ENCODE measurements around the gene RER1. TPM values are rescaled to one million over a fixed set of nuclear protein-coding genes. Genes with fewer than 3 reads are reported as not detected.

The RER1 gene
- total RNA-seq, 1 experiment from 2014 or later, result 55.7 TPM

DNA sequence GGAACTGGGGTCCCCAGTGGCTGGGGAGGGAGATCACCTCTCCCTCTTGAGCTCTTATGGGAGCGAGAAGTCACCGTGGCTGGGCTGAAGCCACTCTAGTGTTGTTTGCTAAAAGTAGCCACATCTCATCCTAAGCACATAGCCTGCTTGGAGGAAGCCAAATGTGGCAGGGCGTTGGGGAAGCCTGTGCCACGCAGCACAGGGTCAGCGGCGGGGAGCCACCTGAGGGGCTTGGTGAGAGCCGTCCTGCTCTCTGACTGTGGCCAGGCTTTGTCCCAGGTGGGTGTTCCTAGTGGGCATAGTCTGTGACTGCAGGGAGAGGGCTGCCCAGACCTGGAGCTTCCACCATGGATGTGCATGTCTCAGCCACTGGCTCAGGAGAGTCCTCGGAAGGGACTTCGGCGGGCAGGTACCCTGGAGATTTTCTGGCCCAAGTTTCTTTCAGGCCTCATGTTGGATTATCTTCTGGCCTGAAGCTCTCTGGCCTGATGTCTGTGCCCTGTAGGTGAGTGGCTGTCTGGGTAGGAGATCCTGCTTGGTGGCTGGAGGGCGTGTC, 39.2 kb upstream of the RER1 start:
- in situ Hi-C loops (cut with HindIII; ENCODE audit: low pct_unique_long_range_greater_than_20kb, low sequenced_read_pairs), result no loop called here
- no peak for DNase-seq (ENCODE audit: low read depth)

- in situ Hi-C loops (cut with HindIII; ENCODE audit: low pct_unique_long_range_greater_than_20kb, low sequenced_read_pairs), result no loop called here
- DNase-seq (ENCODE audit: low read depth), result no peak
Measured at GRCh38 chr1:2352897-2353550, 38.6 kb upstream of the RER1 start.

DNA sequence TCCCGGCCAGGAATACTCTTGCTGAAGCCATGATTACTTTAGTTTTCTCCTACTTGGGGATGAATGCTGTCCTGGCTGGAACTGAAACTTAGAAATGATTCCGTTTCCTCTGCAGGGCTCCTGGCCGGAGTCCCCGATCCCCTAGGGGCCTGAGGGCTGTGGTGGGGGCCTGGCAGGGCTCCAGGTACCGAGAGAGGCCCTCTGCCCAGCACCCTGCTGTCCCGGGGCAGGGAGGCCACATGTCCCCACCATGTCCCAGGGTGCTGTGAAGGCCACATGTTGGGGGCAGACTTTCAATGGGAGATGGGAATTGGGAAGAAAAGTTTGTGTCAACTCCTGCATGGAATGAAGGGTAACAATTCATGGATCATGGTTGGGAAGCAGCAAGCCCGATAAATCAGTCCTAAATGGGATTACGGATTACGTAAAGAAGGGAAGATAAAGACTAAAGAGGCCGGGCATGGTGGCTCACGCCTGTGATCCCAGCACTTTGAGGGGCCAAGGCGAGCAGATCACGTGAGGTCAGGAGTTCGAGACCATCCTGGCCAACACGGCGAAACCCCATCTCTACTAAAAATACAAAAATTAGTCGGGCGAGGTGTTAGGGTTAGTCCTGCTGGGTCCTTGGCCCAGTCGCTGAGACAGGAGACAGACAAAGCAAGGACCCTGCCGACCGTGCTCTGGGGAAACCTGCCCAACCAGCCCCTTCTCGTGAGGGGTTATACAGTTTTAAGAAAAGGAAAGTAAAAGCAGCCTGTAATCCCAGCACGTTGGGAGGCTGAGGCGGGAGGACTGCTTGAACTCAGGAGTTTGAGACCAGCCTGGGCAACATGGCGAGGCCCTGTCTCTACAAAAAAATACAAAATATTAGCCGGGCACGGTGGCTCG, 37.8 kb upstream of the RER1 start:
- no peak for DNase-seq (ENCODE audit: low read depth)
- in situ Hi-C loops (cut with HindIII; ENCODE audit: low pct_unique_long_range_greater_than_20kb, low sequenced_read_pairs), result no loop called here

GRCh38 chr1:2354511-2355372, 36.9 kb upstream of the RER1 start:
- in situ Hi-C loops (cut with HindIII; ENCODE audit: low pct_unique_long_range_greater_than_20kb, low sequenced_read_pairs), result no loop called here
- DNase-seq (ENCODE audit: low read depth), result no peak

DNA sequence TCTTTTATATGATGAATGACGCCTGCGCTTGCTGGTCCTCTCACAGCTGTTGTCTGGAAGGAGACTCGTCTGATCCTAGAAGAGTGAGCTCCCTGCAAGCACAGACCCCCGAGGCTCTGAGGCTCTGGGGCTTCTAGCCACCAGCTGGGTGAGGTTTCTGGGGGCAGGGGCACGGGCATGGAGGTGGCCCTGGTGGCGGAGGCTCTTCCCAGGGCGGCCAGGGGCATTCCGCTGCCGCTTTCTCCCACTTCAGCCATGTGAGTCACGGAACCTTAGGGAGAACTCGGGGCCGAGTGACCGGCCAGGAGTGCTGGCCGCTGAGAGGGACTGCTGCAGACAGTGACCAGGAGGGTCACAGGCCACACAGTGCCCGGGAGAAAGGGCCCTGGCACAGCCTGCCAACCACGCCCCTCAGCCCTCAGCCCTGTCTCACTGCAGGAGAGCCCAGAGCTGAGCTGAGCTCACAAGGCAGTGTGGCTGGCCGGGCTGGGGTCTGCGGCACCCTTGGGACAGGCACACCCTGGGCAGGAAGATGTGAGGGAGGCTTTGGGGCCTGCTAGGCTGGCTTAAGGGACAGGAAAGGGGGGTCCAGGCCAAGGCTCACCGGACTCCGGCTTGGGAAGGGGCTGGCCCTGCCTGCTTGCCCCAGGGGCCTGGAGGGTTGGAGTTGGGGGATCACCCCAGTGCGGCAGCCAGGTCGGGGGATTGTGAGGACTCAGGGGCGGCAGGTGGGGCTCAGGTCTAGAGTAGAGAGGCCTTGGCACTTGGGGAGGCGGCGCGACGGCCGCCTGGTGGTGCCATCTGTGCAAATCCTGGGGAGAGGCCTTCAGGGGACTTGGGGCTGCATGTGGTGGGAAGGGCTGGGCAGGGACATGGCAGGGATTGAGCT, 36.0 kb upstream of the RER1 start:
- in situ Hi-C loops (cut with HindIII; ENCODE audit: low pct_unique_long_range_greater_than_20kb, low sequenced_read_pairs), result no loop called here

GRCh38 chr1:2356401-2356800, 35.2 kb upstream of the RER1 start:
- in situ Hi-C loops (cut with HindIII; ENCODE audit: low pct_unique_long_range_greater_than_20kb, low sequenced_read_pairs), result no loop called here
- no peak for DNase-seq (ENCODE audit: low read depth)

More for the DNA sequence above, 36.0 kb upstream of the RER1 start:
- no peak for DNase-seq (ENCODE audit: low read depth)

DNA sequence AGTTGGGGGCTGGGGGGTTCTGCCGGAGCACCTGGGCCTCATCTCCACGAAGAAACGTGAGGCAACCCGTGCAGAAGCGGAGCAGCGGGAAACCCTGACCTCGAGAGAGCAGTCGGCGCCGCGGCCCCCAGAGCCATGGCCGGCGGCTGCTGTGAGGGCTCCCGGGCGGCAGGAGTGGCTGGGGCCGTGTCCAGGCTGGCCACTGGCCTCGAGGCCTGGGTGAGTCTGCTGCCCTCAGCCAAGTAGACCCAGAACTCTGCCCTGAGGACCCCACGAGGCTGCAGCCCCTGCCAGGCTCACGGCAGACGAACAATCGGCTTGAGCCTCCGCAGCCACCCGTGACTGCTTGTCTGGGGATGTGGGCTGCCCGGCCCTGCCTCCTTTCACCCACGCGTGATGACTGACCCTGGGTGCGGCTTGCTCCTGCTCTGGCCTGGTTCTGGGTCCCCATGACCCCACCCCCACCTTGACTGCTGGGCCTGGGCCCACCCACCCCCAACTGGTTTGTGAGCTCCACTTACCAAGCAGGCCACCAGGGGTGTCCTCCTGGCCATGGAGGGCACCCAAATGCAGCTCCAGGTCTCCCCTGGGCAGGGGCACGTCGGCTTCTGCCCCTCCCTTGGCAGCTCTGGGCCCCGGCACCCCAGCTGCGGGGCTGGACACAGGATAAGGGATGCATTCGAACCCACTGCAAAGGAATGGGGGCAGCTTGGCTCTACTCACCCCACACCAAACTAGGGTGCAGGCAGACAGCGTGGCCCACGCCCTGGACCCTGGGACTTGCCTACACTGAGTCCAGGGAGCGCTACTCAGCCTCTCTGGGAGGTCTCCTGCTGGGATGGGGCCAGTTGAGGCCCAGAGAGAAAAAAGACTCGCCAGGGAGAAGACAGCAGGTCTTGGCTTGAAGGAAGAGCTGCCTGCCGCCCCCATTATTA, 34.5 kb upstream of the RER1 start:
- no peak for DNase-seq (ENCODE audit: low read depth)
- in situ Hi-C loops (cut with HindIII; ENCODE audit: low pct_unique_long_range_greater_than_20kb, low sequenced_read_pairs), result no loop called here

DNA sequence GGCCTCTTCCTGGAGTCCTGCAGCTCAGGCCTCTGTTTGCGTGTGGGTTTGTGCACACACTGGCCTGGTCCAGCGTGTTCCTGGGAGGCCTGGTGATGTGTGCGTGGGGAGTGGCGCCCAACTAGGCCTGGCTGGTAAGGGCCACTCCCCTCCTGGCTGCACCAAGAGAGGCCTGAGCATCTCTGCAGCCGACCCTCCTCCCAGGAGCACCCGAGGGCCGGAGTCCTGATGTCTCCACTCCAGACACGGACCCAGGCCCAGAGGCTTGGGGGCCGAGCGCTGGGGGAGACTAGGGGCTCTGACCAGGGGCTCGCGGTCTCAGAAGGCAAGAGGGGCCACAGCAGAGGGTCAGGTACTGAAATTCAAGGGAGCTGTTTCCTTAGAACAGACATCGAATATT, 33.6 kb upstream of the RER1 start:
- no peak for DNase-seq (ENCODE audit: low read depth)
- in situ Hi-C loops (cut with HindIII; ENCODE audit: low pct_unique_long_range_greater_than_20kb, low sequenced_read_pairs), result no loop called here

DNA sequence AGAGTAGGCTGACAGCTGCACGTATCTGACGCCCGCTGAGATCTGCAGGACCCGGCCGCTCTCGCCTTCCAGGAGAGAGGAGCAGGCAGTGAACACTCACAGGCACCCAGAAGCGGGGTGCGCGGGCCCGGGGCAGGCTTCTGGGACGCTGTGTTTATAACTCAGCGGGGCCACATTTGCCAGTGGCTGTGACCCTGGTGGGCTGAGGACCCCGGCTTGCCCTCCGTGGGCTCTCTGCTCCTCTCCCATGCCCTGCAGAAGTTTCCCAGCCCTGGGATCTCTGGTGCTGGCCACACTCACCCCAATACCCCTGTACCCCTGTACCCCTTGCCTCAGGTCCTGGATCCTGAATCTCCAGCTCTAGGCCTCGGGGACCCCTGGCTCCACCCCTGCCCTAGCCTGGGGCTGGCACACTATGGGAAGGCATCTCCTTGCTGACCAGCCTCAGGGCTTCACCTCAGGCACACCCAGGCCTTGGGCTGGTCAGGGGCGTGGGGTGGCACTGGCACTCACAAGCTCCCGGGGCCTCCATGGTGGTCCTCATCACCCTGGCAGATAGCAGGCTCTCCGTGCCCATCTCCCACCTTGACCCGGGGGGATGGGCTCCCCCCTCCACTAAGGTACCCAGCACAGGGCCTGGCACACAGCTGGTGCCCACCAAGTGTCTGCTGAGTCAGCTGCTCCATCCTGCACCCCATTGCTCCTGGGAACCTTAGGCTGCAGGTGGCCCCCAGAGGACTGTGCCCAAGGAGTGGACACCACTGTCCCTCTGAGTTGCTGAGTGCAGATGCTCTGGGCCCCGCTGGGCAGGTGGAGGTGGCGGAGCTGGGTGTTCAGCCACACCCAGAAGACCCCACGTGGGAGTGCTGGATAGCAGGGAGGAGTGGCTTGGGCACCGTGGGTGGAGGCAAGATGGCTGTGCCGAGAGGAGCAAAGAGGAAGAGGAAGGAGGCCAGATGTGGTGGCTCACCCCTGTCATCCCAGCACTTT, 32.7 kb upstream of the RER1 start:
- in situ Hi-C loops (cut with HindIII; ENCODE audit: low pct_unique_long_range_greater_than_20kb, low sequenced_read_pairs), result no loop called here

DNA sequence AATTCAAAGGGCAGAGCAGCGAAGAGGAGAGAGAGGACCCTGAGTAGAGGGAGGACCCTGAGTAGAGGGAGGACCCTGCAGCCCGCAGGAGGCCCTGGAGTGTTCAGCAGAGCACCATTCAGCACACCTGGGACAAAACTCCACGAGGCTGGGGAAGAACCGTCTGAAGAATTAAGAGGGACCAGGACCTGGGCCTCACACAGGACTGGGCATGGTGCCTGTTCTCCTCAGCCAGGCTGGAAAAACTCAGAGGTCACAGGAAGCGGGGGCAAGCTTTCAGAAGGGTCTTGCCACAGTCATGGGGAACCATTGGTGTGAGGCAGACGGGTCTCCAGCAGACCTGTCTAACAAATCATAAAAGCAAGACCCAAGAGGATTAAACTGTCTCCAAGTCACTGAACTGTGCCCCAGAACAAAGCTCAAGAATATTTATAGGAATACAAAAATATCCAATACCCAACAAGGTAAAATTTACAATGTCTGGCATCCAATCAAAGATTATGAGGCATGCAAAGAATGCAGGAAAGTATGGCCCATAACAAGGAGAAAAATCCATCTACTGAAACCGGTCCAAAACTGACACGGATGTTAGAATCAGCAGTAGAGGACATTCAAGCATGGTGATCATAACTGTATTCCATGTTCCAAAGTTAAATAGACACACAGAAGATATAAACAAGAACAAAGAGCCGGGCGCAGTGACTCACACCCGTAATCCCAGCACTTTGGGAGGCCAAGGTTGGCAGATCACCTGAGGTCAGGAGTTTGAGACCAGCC, 30.9 kb upstream of the RER1 start:
- DNase-seq (ENCODE audit: low read depth), result no peak
- in situ Hi-C loops (cut with HindIII; ENCODE audit: low pct_unique_long_range_greater_than_20kb, low sequenced_read_pairs), result no loop called here

More for the DNA sequence above, 32.7 kb upstream of the RER1 start:
- DNase-seq (ENCODE audit: low read depth), result no peak

DNA sequence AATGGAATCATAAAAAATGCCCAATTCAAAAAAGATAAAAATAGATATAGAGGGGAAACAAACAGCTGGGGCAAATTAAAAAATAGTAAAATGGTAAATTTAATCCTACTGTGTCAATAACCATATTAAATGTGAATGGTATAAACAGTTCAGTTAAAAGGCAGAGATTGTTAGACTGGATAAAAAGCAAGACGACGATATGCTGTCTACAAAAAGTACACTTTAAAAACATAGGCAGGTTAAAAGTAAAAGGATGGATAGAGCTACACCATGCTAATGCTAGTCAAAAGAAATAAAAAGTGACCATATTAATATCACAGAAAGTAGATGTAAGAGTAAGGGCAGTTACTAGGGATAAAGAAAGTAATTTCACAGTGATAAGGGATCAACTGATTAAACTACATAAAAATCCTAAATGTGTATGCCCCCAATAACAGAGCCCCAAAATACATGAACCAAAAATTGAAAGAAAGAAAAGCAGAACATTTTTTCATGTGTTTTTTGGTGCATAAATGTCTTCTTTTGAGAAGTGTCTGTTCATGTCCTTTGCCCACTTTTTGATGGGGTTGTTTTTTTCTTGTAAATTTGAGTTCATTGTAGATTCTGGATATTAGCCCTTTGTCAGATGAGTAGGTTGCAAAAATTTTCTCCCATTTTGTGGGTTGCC, 27.7 kb upstream of the RER1 start:
- in situ Hi-C loops (cut with HindIII; ENCODE audit: low pct_unique_long_range_greater_than_20kb, low sequenced_read_pairs), result no loop called here

GRCh38 chr1:2368053-2368744, 23.4 kb upstream of the RER1 start:
- in situ Hi-C loops (cut with HindIII; ENCODE audit: low pct_unique_long_range_greater_than_20kb, low sequenced_read_pairs), result no loop called here
- no peak for DNase-seq (ENCODE audit: low read depth)

More for the DNA sequence above, 27.7 kb upstream of the RER1 start:
- DNase-seq (ENCODE audit: low read depth), result no peak

GRCh38 chr1:2372551-2373490, 18.8 kb upstream of the RER1 start:
- in situ Hi-C loops (cut with HindIII; ENCODE audit: low pct_unique_long_range_greater_than_20kb, low sequenced_read_pairs), result no loop called here
- no peak for DNase-seq (ENCODE audit: low read depth)

Data from Caki2 (cell line).